Chondrocyte (in vitro differentiated cells): ENCODE results near the gene TMEM63A. TPM values are rescaled to one million over a fixed set of nuclear protein-coding genes. Genes with fewer than 3 reads are reported as not detected.
"Not testable (repeated sequence)": the region's sequence is repeated elsewhere in the genome, so short reads cannot be mapped to it uniquely, and the experiment has no call there.

ENCODE experiments used
- DNase-seq: peaks from one replicate; pipeline ENCODE4 v3.0.0; 2021; ENCODE audit warnings: mixed read lengths, low spot score
- H3K27ac Mint-ChIP-seq: one replicate; pipeline ENCODE4 v1.8.0; 2021; ENCODE audit warnings: mild to moderate bottlenecking, moderate library complexity, mixed read lengths; ENCODE audit not compliant: unreplicated experiment
- H3K27me3 Mint-ChIP-seq: 2 replicates; pipeline ENCODE4 v1.8.0; 2021; ENCODE audit warnings: low read depth, mixed read lengths
- H3K36me3 Mint-ChIP-seq: 2 replicates; pipeline ENCODE4 v1.8.0; 2021; ENCODE audit warnings: low read depth, mixed read lengths
- H3K4me1 Mint-ChIP-seq: 2 replicates; pipeline ENCODE4 v1.8.0; 2021; ENCODE audit warnings: low read depth, mild to moderate bottlenecking, mixed read lengths
- H3K4me3 Mint-ChIP-seq: one replicate; pipeline ENCODE4 v1.8.0; 2021; ENCODE audit warnings: mild to moderate bottlenecking, moderate library complexity, mixed read lengths; ENCODE audit not compliant: unreplicated experiment
- H3K9me3 Mint-ChIP-seq: 2 replicates; pipeline ENCODE4 v1.8.0; 2021; ENCODE audit warnings: low read depth, mixed read lengths
- CTCF ChIP-seq: fragments of 200-600 bp; sonication (generic); IDR thresholded peaks from 2 replicates; pipeline ENCODE4 v1.5.0; 2021; ENCODE audit warnings: antibody characterized with exemption, mild to moderate bottlenecking, moderate library complexity
- total RNA-seq: library from RNA; stranded (reverse); gene quantifications from 3 replicates; pipeline ENCODE4 v1.2.1, GENCODE V29; 2021

Gene TMEM63A
- total RNA-seq, 1 donor from 2014 or later: 50.3 TPM

DNA sequence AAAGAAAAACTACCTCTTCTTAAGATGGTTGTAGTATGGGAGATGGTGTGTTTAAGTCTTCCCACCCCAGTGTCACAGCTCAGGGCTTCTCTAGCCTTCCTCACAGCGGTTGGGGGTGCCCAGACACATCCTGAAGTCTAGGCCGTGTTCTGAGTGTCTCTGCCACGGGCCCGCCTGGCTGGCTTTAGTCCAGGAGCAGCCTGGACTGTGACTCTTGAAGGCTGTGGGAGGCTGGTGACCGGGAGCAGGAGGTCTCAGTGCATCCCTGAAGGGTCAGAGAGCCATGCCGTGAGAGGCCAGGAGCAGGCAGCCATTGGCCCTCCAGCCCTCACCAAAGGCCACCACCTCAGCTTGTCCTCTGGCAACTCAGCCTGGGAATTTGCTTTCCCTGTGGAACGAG is 67.8 kb downstream of the TMEM63A start:
- no peak for TF ChIP-seq CTCF
- Mint-ChIP-seq H3K36me3 (no peaks in the 10 kb centered on the region), H3K27me3 (no peaks in the 10 kb centered on the region), H3K4me3 (no peak overlapping the region), H3K27ac (no peak overlapping the region), H3K9me3 (no peaks in the 10 kb centered on the region), H3K4me1 (peaks cover 67% of the 10 kb centered on the region)
- no peak for DNase-seq

- H3K36me3 Mint-ChIP-seq: no peaks in the 10 kb centered on the region
- DNase-seq: no peak
- H3K27ac Mint-ChIP-seq: peak overlapping the region; percentile 34
- H3K4me3 Mint-ChIP-seq: no peak overlapping the region
- no peaks in the 10 kb centered on the region for H3K9me3 Mint-ChIP-seq
- no peak for TF ChIP-seq CTCF
- peaks cover 62% of the 10 kb centered on the region for H3K4me1 Mint-ChIP-seq
- no peaks in the 10 kb centered on the region for H3K27me3 Mint-ChIP-seq
These were observed 68.8 kb downstream of the TMEM63A start for GRCh38 chr1:225813214-225813964.

GRCh38 chr1:225812488-225813213 is 69.5 kb downstream of the TMEM63A start:
- Mint-ChIP-seq H3K4me1 (peaks cover 54% of the 10 kb centered on the region), H3K27me3 (no peaks in the 10 kb centered on the region), H3K4me3 (no peak overlapping the region), H3K36me3 (no peaks in the 10 kb centered on the region), H3K9me3 (no peaks in the 10 kb centered on the region), H3K27ac (peak overlapping the region; percentile 34)
- TF ChIP-seq CTCF: no peak
- DNase-seq: no peak

DNA sequence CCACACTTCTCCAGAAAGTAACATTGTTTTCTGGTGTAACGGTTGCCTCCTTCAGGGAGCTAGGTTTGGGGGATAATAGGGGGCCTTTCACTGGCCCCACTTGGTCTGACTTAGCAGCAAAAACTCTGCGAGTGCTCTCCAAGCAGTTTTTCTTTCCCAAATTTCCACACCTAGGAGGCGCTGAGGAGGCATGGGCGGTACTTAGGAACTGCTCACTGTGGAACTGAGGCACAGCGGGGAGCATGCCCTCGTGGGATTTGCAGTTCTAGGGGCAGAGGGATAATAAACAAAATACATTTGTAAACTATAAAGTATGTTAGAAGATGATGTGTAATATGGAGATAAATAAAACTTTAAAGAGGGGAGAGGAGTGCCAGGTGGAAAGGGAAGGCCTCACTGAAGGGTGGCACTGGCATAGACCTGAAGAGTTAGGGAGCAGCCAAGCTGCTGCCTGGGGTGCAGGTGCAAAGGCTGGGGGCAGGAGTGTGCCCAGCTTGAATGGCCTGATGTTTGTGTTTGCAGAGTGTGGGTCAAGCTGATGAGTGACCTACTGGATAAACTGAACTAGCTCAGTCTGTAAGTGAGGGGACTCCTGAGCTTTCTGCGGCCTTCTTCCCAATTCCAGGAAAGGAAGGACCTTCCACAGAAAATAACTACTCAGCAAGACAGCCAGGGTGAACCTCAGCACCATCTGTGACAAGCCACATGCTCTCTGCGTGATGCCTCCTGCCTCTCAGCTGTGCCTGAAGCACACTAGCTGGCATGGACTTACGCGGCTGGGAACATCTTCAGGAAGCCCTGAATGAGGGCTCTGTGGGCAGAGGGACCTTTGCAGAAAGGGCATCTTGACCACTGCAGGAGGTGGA is 70.3 kb downstream of the TMEM63A start:
- no peaks in the 10 kb centered on the region for H3K9me3 Mint-ChIP-seq
- H3K4me1 Mint-ChIP-seq: peaks cover 46% of the 10 kb centered on the region
- peak overlapping the region; percentile 24 for H3K27ac Mint-ChIP-seq
- TF ChIP-seq CTCF: peak; percentile 69
- peak overlapping the region; percentile 86 for H3K4me3 Mint-ChIP-seq
- DNase-seq: no peak
- H3K36me3 Mint-ChIP-seq: no peaks in the 10 kb centered on the region
- no peaks in the 10 kb centered on the region for H3K27me3 Mint-ChIP-seq

DNA sequence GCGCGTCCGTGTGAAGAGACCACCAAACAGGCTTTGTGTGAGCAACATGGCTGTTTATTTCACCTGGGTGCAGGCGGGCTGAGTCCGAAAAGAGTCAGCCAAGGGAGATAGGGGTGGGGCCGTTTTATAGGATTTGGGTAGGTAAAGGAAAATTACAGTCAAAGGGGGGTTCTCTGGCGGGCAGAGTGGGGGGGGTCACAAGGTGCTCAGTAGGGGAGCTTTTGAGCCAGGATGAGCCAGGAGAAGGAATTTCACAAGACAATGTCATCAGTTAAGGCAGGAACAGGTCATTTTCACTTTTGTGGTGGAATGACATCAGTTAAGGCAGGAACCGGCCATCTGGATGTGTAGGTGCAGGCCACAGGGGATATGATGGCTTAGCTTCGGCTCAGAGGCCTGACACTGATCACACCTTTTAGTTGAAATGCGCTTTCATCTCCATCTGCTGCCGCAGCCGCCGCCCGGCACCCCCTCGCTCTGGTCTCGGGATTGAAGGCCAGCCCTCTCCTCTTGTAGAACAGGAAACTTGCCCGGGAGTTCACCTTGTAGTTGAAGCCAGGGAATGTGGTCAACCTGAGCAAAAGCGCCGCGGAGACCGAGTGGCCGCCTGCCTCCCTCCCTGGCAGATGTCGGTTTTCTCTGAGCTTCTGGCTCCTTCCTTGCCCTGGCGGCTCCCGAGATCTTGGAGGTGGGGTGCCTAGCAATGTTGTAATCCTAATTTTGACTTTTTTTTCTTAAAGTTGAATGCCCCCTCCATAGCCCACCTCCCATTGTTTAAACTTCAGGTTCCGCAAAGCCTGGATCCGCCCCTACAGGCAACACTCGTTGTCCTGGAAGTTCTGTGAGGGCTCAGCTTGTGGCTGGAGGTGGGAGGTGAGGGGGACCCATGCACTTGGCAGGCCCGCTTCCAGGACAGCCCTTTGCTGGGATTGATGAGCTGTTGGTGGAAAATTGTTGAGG is 71.3 kb downstream of the TMEM63A start:
- H3K4me3 Mint-ChIP-seq: peak overlapping the region; percentile 86
- not testable (repeated sequence) for H3K36me3 Mint-ChIP-seq, DNase-seq, H3K9me3 Mint-ChIP-seq, H3K27me3 Mint-ChIP-seq
- peak overlapping the region; percentile 86 for H3K27ac Mint-ChIP-seq
- peaks cover 40% of the 10 kb centered on the region for H3K4me1 Mint-ChIP-seq
